HAP-1 (cell line): ENCODE measurements around the gene ZNF221.
"Not testable (repeated sequence)": the region's sequence is repeated elsewhere in the genome, so short reads cannot be mapped to it uniquely, and the experiment has no call there.

Experiments
- DNase-seq, 2 experiments: peaks; one replicate each; pipeline ENCODE4 v3.0.0-alpha.2; 2016 to 2020; ENCODE audit warnings: low spot score in 2 of 2
- H3K27me3 ChIP-seq: fragments of 250-450 bp; sonication (Bioruptor Pico); 2 replicates; pipeline ENCODE4 v1.5.1; 2020; ENCODE audit warnings: low read depth, mild to moderate bottlenecking, moderate library complexity
- H3K36me3 ChIP-seq: fragments of 250-450 bp; sonication (Bioruptor Pico); replicated peaks from 2 replicates; pipeline ENCODE4 v1.5.1; 2020; ENCODE audit warnings: mild to moderate bottlenecking
- H3K4me1 ChIP-seq: fragments of 250-450 bp; sonication (Bioruptor Pico); 2 replicates; pipeline ENCODE4 v1.5.1; 2020; ENCODE audit warnings: mild to moderate bottlenecking
- H3K4me3 ChIP-seq: fragments of 250-450 bp; sonication (Bioruptor Pico); 2 replicates; pipeline ENCODE4 v1.5.1; 2020; ENCODE audit warnings: mild to moderate bottlenecking, moderate library complexity
- H3K9me3 ChIP-seq: fragments of 250-450 bp; sonication (Bioruptor Pico); 2 replicates; pipeline ENCODE4 v1.5.1; 2020; ENCODE audit warnings: mild to moderate bottlenecking, moderate library complexity
- in situ Hi-C: fragments of 300-500 bp; cut with MboI; formaldehyde crosslinking; loops from 3 replicates; pipeline ENCODE4 v1.14.3; 2020; ENCODE audit warnings: low sequenced_read_pairs, inconsistent platforms, mixed read lengths

ZNF221 gene

DNA sequence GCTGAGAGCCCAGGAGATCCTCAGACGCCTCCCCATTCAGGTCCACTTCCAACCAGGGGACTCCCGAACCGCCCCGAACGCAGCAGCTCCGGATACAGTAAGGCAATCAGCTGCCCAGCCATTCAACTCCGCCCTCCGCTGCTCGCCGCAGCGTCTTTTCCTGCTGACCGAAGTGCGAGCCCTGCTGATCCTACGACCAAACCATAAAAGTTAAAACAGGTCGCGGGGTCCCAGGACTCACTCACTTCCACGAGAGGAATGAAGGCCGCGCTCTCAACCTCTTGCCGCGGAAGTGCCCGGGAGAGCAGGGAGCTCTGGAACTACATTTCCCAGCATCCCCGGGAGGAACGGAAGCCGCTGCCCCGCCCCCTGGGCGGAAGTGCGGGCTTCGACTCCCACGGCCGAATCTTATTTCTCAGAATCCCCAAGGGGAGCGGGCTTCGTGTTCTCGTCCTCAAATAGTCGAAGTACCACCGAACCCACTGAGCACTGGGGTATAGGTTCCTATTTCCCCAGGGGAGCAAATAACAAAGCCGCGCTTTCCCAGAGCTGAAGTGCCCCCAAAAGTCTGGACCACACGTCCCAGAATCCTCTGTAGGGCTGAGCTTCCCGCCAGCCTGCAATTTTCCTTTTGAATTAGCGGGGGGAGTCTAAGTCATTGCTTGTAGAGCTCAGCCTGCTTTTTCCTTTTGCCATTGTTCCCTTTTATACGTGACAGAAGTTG, 15.9 kb upstream of the ZNF221 start, which contains the start of gene ZNF45:
ZNF45 (minus strand) TSS at position 298 of the 724 bp plus-strand sequence. CDS start 13,097 bp downstream, outside the sequence.
- Histone ChIP-seq H3K27me3 (no peaks in the 10 kb centered on the region), H3K36me3 (peaks cover 22% of the 10 kb centered on the region), H3K4me3 (peak within 1 kb of the TSS; percentile 83), H3K4me1 (peaks cover 5% of the 10 kb centered on the region), H3K9me3 (peaks cover 3% of the 10 kb centered on the region)
- DNase-seq, result peak; percentile 83 to 93
- in situ Hi-C loops, result no loop called here

GRCh38 chr19:43936188-43936587, 14.8 kb upstream of the ZNF221 start:
- peaks cover 3% of the 10 kb centered on the region for H3K9me3 ChIP-seq
- in situ Hi-C loops, result no loop called here
- peaks cover 18% of the 10 kb centered on the region for H3K36me3 ChIP-seq
- H3K27me3 ChIP-seq, result no peaks in the 10 kb centered on the region
- peaks cover 5% of the 10 kb centered on the region for H3K4me1 ChIP-seq
- DNase-seq, result no peak
- no peak overlapping the region for H3K4me3 ChIP-seq

GRCh38 chr19:43939557-43940260, 11.3 kb upstream of the ZNF221 start:
- peaks cover 3% of the 10 kb centered on the region for H3K9me3 ChIP-seq
- peaks cover 5% of the 10 kb centered on the region; the same call in 1 of the 2 replicates for H3K27me3 ChIP-seq
- H3K4me3 ChIP-seq, result no peak overlapping the region
- in situ Hi-C loops, result no loop called here
- H3K4me1 ChIP-seq, result peaks cover 5% of the 10 kb centered on the region; the same call in 1 of the 2 replicates
- no peak for DNase-seq
- H3K36me3 ChIP-seq, result no peaks in the 10 kb centered on the region

DNA sequence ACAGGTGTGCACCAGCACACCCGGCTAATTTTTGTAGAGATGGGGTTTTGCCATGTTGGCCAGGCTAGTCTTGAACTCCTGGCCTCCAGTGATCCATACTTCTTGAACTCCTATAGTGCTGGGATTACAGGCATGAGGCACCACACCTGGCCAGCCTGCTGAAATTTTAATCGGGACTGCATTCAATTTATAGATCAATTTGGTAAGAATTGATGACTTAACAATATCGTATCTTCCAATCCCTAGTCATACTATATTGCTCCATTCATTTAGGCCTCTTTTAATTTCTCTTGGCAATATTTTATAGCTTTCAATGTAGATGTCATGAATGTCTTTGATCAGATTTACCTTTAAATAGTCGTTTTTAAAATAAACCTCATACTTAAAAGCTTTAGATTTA, 10.3 kb upstream of the ZNF221 start:
- in situ Hi-C loops, result no loop called here
- H3K4me1 ChIP-seq, result peaks cover 3% of the 10 kb centered on the region; the same call in 1 of the 2 replicates
- no peak for DNase-seq
- H3K9me3 ChIP-seq, result peaks cover 3% of the 10 kb centered on the region
- no peak overlapping the region for H3K4me3 ChIP-seq
- peaks cover 5% of the 10 kb centered on the region; the same call in 1 of the 2 replicates for H3K27me3 ChIP-seq
- no peaks in the 10 kb centered on the region for H3K36me3 ChIP-seq

DNA sequence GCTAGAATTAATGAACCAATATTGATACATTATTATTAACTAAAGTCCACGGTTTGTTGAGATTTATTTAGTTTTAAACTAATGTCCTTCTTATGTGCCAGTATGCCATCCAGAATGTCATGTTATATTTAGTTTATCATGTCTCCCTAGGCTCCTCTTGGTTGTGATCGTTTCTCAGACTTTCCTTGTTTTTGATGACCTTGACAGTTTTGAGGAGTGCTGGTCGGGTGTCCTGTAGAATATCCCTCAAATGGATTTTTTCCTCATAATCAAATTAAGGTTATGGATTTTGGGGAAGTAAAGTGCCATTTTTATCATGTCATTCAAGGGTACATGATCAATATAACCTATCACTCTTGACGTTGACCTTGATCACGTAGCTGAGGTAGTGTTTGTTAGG, 9.8 kb upstream of the ZNF221 start:
- H3K4me1 ChIP-seq, result no peaks in the 10 kb centered on the region
- no peaks in the 10 kb centered on the region for H3K36me3 ChIP-seq
- H3K9me3 ChIP-seq, result peaks cover 3% of the 10 kb centered on the region
- H3K27me3 ChIP-seq, result peaks cover 5% of the 10 kb centered on the region; the same call in 1 of the 2 replicates
- in situ Hi-C loops, result no loop called here
- no peak overlapping the region for H3K4me3 ChIP-seq
- DNase-seq, result no peak

DNA sequence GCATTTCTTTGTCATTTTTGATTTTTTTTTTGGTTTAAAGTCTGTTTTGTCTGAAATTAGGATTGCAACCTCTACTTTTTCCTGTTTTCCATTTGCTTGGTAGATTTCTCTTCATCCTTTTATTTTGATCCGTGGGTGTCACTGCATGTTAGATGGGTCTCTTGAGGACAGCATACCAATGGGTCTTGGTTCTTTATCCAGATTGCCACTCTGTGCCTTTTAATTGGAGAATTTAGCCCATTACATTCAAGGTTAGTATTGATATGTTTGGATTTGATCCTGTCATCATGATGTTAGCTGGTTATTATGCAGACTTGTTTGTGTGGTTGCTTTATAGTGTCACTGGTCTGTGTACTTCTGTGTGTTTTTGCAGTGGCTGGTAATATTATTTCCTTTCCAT, 3.6 kb upstream of the ZNF221 start:
- H3K27me3 ChIP-seq, H3K36me3 ChIP-seq, DNase-seq, H3K4me3 ChIP-seq, H3K9me3 ChIP-seq, in situ Hi-C loops, H3K4me1 ChIP-seq: not testable (repeated sequence)

- H3K4me1 ChIP-seq, H3K4me3 ChIP-seq, H3K36me3 ChIP-seq, in situ Hi-C loops, DNase-seq, H3K9me3 ChIP-seq, H3K27me3 ChIP-seq: not testable (repeated sequence)
Observed at GRCh38 chr19:43949803-43950202, 1.2 kb upstream of the ZNF221 start.

GRCh38 chr19:43956827-43957226, 5.8 kb downstream of the ZNF221 start:
- Histone ChIP-seq H3K36me3 (no peaks in the 10 kb centered on the region), H3K27me3 (no peaks in the 10 kb centered on the region), H3K4me3 (no peak overlapping the region), H3K4me1 (no peaks in the 10 kb centered on the region), H3K9me3 (peaks cover 5% of the 10 kb centered on the region; the same call in 1 of the 2 replicates)
- no peak for DNase-seq
- in situ Hi-C loops, result no loop called here

DNA sequence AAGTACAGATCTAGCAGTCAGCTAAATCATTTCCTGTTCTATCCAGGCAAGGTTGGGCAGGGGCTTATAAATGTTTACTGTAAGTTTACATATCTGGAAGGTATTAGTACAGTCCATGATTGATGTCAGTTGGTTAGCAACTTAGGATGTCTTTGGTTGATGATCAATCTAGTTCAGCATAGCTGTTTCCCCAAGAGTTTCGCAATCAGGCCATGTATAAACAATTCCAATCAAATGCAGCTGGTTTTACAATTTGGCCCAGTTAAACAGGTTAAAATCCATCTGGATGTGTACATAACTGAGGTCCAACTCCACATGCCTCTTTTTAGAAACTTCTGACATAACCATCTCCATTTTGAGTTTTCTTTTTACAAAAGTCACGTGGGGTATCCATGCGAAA, 6.9 kb downstream of the ZNF221 start:
- no peak overlapping the region for H3K4me3 ChIP-seq
- in situ Hi-C loops, result no loop called here
- no peaks in the 10 kb centered on the region for H3K4me1 ChIP-seq
- no peaks in the 10 kb centered on the region for H3K36me3 ChIP-seq
- DNase-seq, result no peak
- H3K9me3 ChIP-seq, result peaks cover 5% of the 10 kb centered on the region; the same call in 1 of the 2 replicates
- H3K27me3 ChIP-seq, result no peaks in the 10 kb centered on the region

DNA sequence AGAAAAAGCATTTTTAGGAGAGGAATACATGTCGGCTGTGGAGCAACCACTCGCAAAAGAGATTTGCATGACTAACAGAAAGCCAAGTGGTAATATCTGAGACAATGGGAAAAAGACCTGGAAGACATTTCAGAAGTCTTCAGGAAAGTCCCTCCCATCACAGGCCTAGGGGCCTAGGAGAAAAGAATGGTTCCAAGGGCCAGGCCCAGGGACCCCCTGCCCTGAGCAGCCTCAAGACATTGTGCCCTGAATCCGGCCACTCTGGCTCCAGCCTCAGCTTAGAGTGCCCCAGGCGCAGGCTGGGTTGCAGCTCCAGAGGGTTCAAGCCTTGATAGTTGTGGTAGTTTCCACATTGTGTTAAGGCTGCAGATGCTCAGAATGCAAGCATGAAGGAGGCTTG, 9.4 kb downstream of the ZNF221 start:
- H3K27me3 ChIP-seq, result no peaks in the 10 kb centered on the region
- H3K4me3 ChIP-seq, result no peak overlapping the region
- H3K9me3 ChIP-seq, result peaks cover 12% of the 10 kb centered on the region
- DNase-seq, result no peak
- no peaks in the 10 kb centered on the region for H3K4me1 ChIP-seq
- peaks cover 15% of the 10 kb centered on the region for H3K36me3 ChIP-seq
- in situ Hi-C loops, result no loop called here

GRCh38 chr19:43966079-43966694, 15.2 kb downstream of the ZNF221 start:
- H3K9me3 ChIP-seq, result peaks cover 23% of the 10 kb centered on the region
- peaks cover 37% of the 10 kb centered on the region for H3K36me3 ChIP-seq
- H3K4me1 ChIP-seq, result no peaks in the 10 kb centered on the region
- in situ Hi-C loops, result no loop called here
- no peak overlapping the region for H3K4me3 ChIP-seq
- H3K27me3 ChIP-seq, result no peaks in the 10 kb centered on the region
- DNase-seq, result no peak

GRCh38 chr19:43976732-43977131, 25.7 kb downstream of the ZNF221 start:
- Histone ChIP-seq H3K9me3 (peaks cover 8% of the 10 kb centered on the region; the same call in 1 of the 2 replicates), H3K36me3 (no peaks in the 10 kb centered on the region), H3K27me3 (no peaks in the 10 kb centered on the region), H3K4me3 (no peak overlapping the region), H3K4me1 (no peaks in the 10 kb centered on the region)
- in situ Hi-C loops, result no loop called here
- DNase-seq, result no peak

GRCh38 chr19:43983544-43983911, 32.5 kb downstream of the ZNF221 start:
- no peaks in the 10 kb centered on the region for H3K27me3 ChIP-seq
- no peaks in the 10 kb centered on the region for H3K36me3 ChIP-seq
- no peaks in the 10 kb centered on the region for H3K9me3 ChIP-seq
- in situ Hi-C loops, result no loop called here
- peak overlapping the region; percentile 39; the same call in 1 of the 2 replicates for H3K4me3 ChIP-seq
- H3K4me1 ChIP-seq, result no peaks in the 10 kb centered on the region
- DNase-seq, result no peak
